ENCODE results near the gene DHRS3. TPM values are rescaled to one million over a fixed set of nuclear protein-coding genes. Genes with fewer than 3 reads are reported as not detected.

DHRS3 gene
- total RNA-seq, 1 donor from 2014 or later: 60.5 TPM

GRCh38 chr1:12636098-12636950 lies 18.3 kb upstream of the DHRS3 start:
- H3K4me3 ChIP-seq (ENCODE audit: low read depth, low read length): no peak overlapping the region
- DNase-seq (ENCODE audit: low read depth): no peak
- TF ChIP-seq CTCF (conservative IDR thresholded peaks at IDR 0.05; ENCODE audit: low read depth, low read length): no peak

DNA sequence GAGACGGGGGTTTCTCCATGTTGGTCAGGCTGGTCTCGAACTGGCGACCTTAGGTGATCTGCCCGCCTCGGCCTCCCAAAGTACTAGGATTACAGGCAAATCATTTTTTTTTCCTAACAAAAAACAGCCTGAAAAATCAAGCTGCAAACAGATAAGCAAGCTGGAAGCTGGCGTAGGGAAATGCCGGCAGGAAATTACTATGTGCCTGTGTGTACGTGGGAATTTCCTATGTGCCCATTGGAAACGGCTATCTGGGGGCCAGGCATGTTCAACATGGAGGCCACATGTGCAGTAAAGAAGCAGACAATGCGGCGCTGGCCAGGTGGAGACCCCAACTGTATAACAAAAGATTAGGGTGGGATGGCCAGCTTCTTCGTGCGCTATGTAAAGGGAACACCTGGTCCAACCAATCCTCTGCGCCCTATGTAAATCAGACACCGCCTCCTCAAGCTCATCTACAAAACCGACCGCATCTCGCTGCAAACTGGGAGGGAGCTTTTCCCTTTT lies 16.7 kb upstream of the DHRS3 start:
- DNase-seq (ENCODE audit: low read depth): no peak
- no peak for TF ChIP-seq CTCF (conservative IDR thresholded peaks at IDR 0.05; ENCODE audit: low read depth, low read length)

GRCh38 chr1:12634156-12634555 lies 16.1 kb upstream of the DHRS3 start:
- DNase-seq (ENCODE audit: low read depth): no peak
- no peak for TF ChIP-seq CTCF (conservative IDR thresholded peaks at IDR 0.05; ENCODE audit: low read depth, low read length)
- H3K4me3 ChIP-seq (ENCODE audit: low read depth, low read length): no peak overlapping the region

More for the DNA sequence above, 16.7 kb upstream of the DHRS3 start:
- no peak overlapping the region for H3K4me3 ChIP-seq (ENCODE audit: low read depth, low read length)

DNA sequence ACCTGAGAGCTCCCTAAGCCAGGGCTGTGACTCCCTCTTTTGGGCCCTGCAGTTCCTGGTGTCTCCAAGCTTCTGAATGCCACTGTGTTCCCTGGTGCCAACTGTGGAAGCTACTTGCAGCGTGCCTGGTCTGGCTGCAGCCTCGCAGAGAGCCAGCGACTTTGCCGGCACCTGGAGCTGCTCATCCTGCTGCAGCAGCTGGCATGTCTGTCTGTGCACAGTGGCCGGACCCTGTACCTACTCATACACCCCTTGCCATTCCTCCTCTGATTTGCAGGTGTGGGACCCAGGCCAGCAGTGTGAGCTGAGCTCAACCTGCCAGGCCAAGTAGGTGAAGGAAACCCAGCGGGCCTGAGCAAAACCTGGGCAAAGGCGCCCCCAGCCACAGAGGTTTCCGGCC lies 13.6 kb upstream of the DHRS3 start:
- TF ChIP-seq CTCF (conservative IDR thresholded peaks at IDR 0.05; ENCODE audit: low read depth, low read length): no peak
- DNase-seq (ENCODE audit: low read depth): no peak
- H3K4me3 ChIP-seq (ENCODE audit: low read depth, low read length): no peak overlapping the region

DNA sequence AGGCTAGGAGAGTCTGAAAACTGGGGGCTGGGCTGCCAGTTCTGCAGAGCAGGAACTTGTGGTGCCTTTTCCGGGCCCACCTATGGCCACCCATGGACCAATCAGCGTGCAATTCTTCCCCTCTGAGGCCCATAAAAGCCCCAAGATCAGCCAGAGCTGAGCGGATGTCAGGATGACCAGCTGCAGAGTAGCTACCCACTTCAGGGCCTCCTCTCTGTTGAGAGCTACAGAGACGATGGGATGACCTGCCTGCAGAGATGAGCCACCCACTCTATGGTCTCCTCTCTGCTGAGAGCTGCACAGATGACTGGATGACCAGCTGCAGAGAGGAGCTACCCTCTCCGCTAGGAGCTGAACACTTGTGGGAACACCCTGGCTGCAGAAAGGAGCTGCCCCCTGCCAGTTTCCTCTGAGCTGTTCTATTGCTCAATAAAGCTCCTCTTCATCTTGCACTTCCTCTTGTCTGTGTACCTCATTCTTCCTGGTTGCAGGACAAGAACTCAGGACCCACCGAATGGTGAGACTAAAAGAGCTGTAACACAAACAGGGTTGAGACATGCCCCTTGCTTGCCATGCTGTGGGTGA lies 13.0 kb upstream of the DHRS3 start:
- no peak for DNase-seq (ENCODE audit: low read depth)
- no peak for TF ChIP-seq CTCF (conservative IDR thresholded peaks at IDR 0.05; ENCODE audit: low read depth, low read length)
- no peak overlapping the region for H3K4me3 ChIP-seq (ENCODE audit: low read depth, low read length)

DNA sequence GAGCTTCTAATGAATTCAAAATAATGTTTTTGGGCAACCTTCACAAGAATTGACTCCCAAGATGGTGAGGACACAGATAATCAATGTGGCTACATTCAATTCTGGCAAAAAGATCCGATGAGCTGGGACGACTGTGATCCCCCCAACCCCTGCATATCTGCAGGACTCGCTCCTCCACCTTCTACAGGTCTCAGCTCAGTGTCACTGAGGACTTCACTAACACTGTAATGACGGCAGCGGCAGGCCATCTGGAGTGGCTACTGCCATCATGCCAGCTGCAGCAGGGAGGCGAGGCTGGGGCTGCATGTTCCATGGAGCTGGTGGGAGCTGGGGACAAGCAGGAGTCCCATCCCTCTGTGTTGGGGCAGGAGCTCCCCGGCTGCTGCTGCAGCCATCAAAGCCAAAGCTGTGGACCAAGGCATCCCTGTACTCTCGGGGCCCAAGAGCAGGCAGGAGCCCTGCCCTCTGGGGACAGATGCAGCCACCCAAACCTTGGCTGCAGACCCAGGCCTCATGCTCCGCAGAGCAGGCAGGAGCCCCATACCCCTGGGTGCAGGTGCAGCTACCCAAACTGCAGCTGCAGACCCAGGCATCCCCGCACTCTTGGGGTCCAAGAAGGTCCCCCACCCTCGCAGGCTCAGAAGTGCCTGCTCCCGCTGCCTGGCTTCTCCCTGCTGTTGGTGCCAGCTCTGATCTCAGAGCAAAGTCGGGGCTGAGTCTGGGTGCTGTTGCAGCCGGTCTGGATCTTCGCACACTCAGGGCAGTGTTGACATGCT lies 12.2 kb upstream of the DHRS3 start:
- DNase-seq (ENCODE audit: low read depth): no peak

More for the DNA sequence above, 12.2 kb upstream of the DHRS3 start:
- no peak overlapping the region for H3K4me3 ChIP-seq (ENCODE audit: low read depth, low read length)
- no peak for TF ChIP-seq CTCF (conservative IDR thresholded peaks at IDR 0.05; ENCODE audit: low read depth, low read length)

Data from epithelial cell of proximal tubule (primary cell).